ENCODE measurements around the gene VPS33B.

DNA sequence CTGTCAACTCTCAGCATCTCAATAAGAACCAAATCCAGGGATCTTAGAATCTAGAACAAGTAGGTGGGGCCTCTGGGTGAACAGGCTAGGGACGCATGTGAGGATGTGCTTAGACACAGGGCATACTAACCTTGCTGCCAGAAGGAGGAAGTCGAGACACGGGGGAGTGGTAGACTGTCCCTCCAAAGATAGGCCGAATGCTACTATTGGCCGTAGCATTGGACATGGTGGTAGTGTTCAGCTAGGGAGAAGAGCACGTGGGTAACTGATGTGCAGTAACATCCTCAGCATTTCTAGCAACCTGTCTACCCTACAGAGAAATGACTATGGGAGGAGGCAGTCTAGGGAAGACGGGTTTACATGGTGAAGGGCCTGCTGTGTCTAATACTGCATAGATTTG lies 52.1 kb downstream of the VPS33B start:
- TF ChIP-seq POLR2A (IDR thresholded peaks at IDR 0.05; ENCODE audit: low read depth) (no peak), EP300 (IDR thresholded peaks at IDR 0.05) (no peak), POLR2AphosphoS5 (IDR thresholded peaks at IDR 0.05) (no peak)
- TF ChIP-seq, protein P1, sequence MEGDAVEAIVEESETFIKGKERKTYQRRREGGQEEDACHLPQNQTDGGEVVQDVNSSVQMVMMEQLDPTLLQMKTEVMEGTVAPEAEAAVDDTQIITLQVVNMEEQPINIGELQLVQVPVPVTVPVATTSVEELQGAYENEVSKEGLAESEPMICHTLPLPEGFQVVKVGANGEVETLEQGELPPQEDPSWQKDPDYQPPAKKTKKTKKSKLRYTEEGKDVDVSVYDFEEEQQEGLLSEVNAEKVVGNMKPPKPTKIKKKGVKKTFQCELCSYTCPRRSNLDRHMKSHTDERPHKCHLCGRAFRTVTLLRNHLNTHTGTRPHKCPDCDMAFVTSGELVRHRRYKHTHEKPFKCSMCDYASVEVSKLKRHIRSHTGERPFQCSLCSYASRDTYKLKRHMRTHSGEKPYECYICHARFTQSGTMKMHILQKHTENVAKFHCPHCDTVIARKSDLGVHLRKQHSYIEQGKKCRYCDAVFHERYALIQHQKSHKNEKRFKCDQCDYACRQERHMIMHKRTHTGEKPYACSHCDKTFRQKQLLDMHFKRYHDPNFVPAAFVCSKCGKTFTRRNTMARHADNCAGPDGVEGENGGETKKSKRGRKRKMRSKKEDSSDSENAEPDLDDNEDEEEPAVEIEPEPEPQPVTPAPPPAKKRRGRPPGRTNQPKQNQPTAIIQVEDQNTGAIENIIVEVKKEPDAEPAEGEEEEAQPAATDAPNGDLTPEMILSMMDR (IDR thresholded peaks at IDR 0.05), result no peak
